Fibroblast of gingiva (primary cell): Measurements from ENCODE around the gene LPIN1.
"Not testable (repeated sequence)": the region's sequence is repeated elsewhere in the genome, so short reads cannot be mapped to it uniquely, and the experiment has no call there.

Source experiments
- DNase-seq: peaks from one replicate; pipeline ENCODE4 v3.0.0-alpha.2; 2011; ENCODE audit warnings: low read depth

LPIN1 gene

DNA sequence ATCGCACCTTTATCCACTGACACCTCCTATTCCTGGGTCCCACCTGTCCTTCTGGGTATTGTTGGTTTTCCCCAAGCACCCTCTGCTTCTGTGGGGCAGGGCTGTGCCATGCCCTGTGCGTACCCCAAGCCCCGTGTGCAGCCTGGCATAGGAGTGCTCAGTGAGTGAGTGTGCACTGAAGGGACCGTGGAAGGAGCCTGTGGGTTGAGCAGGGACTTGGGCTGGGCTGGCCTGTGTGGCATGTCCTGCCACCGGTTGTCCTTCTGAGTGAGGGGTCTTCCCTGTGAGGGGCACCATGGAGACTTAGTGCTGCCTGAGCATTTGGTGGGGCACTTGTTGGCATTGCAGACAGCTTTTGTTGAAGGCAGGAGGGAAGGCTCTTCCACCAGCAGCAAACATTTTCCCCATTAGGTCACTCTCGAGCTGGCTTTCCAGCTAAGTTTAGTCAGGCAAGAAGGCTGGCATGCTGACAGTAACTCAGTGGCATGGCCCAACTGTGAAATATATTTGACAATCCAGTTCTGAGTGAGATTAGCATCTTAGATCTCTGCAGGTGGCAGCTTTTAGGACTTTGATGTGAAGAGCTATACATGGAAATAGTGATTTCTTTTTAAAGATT is 64.7 kb downstream of the LPIN1 start:
- DNase-seq: peak; percentile 27

GRCh38 chr2:11812466-11813248 is 66.2 kb downstream of the LPIN1 start:
- no peak for DNase-seq

DNA sequence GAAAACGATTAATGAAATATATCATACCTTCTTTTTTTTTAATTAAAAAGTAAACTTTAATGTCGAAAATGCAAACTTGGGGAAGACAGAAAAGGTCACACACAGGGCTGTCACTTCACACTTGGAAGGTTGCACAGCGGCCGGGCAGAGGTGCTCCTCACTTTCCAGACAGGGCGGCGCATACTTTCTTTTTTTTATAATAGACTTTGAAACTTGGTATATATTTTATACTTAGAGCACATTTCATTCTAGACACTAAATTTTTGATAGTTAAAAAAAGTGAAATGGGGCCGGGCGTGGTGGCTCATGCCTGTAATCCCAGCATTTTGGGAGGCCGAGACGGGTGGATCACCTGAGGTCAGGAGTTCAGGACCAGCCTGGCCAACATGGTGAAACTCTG is 66.9 kb downstream of the LPIN1 start:
- DNase-seq: not testable (repeated sequence)

- DNase-seq: no peak
These were observed 67.5 kb downstream of the LPIN1 start for GRCh38 chr2:11813951-11814350.

DNA sequence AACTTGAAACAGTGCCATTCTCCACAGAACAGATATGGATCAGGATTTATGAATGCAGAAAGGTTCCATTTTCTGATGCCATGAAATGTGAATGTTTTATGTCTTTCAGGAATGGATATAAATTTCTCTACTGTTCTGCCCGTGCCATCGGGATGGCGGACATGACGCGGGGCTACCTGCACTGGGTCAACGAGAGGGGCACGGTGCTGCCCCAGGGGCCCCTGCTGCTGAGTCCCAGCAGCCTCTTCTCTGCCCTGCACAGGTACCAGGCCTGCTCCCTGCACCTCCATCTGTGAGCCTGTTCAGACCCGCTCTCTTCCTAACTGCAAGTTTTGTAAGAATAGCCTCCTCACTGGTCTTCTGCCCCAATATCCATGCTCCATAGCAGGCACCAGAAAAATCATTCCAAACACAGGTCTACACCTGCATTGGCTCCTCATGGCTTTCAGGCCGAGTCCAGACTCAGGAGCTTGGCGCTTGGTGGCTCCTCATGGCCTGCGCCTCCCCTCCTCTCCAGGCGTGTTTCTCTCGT is 68.6 kb downstream of the LPIN1 start:
- no peak for DNase-seq

DNA sequence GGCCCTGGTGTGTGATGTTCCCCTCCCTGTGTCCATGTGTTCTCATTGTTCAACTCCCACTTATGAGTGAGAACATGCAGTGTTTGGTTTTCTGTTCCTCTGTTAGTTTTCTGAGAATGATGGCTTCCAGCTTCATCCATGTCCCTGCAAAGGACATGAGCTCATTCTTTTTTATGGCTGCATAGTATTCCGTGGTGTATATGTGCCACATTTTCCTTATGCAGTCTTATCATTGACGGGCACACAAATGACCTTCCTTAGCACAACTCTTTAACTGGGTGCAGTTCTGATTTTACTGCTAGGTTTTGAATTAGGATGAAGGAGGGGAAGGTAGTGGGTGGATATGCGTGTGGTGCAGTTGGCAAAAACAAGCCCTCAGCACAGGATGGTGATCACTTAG is 70.5 kb downstream of the LPIN1 start:
- DNase-seq: not testable (repeated sequence)

DNA sequence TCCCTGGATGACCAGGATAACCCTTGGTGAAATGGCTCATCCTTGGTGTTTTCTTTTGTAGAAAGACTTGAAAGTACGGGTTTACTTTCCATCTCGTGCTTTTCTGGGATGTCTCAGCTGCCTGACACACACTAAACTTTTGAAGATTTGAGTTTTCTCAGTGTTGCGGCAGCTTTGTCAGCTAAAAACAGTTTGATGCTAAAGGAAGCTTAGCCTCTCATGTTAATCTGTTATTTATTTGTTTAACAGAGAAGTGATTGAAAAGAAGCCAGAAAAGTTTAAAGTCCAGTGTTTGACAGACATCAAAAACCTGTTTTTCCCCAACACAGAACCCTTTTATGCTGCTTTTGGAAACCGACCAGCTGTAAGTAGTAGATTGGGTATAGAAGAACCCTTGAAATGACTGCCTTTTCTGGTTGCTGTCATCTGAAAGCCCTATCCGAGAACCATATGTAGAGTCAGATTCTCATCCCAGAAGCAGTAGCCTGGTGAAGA is 72.8 kb downstream of the LPIN1 start:
- DNase-seq: no peak

DNA sequence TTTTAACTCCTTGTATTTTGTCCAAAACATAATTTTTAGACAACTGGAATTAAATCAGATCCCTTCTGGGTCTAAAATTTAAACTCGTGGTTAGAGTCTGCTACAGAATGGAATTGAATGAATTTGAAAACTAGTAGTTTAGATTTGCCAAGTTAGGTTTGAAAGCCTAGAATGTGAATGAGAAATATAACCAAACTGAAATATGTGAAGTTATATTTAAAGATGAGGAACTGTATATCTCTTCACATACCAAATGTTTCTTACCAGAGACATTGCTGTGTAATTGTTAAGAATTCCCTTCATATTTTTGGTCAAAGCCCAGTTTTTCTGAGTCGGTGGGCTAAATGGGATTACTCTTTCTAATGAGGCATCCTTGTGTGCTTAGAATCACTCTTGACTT is 74.2 kb downstream of the LPIN1 start:
- no peak for DNase-seq

- no peak for DNase-seq
These were observed 75.3 kb downstream of the LPIN1 start for GRCh38 chr2:11821705-11822104.

DNA sequence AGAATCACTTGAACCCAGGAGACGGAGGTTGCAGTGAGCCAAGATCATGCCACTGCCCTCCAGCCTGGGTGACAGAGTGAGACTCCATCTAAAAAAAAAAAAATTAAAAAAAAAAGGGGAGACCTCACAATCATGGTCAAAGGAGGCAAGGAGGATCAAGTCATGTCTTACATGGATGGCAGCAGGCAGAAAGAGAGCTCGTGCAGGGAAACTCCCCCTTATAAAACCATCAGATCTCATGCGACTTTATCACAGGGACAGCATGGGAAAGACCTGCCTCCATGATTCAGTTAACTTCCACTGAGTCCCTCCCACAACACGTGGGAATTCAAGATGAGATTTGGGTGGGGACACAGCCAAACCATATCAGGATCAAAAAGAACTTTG is 75.9 kb downstream of the LPIN1 start:
- DNase-seq: not testable (repeated sequence)

DNA sequence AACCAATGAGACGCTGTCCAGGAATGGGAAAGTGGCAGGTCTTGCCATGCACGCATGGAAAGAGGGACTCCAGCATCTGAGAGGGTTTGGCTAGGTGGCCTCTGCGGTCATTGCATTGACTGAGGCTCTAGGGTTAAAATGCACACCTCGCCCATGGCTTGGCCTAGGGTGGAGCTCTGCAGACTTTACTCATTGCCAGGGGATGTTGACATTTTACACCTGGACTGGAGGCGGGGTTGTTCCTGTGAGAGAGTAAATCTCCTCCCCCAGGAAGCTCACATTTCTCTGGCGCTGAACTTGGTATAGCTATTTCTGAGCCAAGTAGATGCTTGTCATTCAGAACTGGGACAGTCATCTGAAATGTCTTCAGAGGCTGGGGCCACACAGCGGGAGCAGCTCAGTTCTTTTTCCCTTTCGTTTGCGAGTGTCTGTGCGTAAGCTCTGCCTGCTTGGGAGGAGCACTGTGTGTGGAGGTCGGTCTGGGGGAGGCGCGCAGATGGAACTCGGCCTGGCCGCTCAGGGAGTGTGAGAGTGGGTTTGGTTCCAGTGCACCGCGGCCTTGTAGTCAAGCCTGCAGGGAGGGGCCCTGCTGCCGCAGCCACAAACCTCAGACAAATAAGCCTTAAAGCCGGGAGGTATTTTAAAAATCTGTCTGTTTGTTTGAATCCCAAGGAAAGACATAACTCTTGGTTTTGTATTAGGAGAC is 76.5 kb downstream of the LPIN1 start:
- DNase-seq: no peak

GRCh38 chr2:11824901-11825828 is 78.7 kb downstream of the LPIN1 start:
- no peak for DNase-seq

DNA sequence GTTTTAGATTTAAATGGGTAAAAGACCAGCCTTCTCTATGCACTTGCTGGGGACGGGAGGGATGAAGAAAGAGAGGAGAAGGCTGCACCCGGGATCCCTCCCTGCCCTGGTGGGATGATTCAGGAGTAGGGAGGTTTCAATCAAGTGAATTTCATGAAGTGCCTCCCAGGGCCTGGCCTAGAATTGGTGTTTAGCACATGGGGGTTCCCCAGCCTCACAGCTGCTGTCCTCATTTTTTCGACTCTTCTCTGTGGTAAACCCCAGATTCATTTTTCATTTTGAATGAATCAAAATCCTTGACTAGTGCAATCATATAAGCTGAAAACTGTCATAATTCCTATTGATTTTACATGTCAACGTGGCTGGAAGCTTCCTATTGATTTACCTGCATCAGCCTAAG is 81.1 kb downstream of the LPIN1 start:
- DNase-seq: peak; percentile 14

GRCh38 chr2:11828933-11829323 is 82.5 kb downstream of the LPIN1 start:
- DNase-seq: no peak

DNA sequence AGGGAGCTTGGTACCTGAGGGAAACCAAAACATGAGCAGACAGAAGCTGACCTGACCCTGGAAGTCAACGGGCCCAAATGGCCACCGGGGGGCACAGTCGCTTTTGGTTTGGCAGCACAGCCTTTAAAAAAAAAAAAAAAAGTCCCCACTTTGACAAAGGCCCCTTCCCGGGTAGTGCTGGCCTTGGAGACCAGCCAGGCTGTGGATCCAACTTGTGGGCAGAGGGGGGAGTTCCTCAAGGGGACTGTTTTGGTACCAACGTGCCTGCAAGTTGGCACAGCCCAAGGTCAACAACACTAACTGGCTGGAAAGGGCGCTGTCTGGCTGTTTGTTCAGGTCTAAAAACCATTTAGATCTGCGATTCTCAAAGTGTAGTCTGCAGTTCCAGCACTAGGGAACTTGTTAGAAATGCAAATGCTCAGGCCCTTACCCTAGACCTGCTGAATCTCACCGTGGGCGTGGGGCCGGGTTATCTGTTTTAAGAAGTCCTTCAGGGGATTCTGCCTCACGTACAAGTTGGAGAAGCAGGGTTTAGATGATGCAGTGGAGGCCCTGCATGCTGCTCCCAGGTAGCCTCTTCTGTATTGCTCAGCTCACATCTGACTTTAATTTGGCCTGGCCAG is 83.0 kb downstream of the LPIN1 start:
- DNase-seq: peak; percentile 49

GRCh38 chr2:11829947-11830707 is 83.7 kb downstream of the LPIN1 start:
- DNase-seq: peak; percentile 97

DNA sequence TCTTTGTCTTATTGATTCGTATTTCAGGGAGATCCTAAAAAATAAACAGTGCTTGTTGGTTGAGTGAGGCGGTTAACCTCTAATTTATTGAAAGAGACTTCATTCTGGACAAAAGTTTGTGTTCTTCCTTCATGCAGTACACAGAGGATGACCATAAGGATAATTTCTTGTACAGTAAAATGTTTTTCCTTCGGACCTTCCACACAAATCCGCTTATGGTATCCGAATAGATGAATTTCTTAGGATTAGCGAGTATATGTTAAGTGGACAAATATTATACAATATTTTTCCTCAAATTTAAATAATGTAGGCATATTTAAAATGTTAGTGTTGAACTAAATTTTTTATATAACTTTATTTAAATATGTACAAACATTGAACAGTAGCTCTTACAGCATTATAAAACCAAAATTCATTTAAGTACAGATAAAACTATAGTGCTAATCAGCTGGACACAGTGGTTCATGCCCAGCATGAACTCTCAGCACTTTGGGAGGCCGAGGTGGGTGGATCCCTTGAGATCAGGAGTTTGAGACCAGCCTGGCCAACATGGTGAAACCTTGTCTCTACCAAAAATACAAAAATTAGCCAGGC is 84.4 kb downstream of the LPIN1 start:
- DNase-seq: no peak

DNA sequence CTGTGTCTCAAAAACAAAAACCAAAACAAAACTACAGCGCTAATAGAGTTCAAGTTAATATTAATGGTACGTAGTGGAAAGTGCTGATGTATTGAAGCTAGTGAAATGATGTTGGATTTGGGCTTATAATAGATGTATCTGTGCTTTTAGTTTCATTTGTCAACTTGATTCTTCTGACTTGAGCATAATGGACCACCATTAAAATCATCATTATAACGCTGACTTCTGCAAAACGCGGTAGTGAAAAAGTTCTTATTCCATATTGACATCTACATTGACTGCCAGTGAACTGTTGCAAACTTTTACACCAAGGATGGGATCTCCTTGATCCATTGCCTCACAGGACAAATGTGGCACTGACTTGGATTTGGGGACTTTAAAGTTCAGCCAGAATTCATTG is 85.0 kb downstream of the LPIN1 start:
- no peak for DNase-seq

GRCh38 chr2:11832531-11832930 is 86.1 kb downstream of the LPIN1 start:
- no peak for DNase-seq

DNA sequence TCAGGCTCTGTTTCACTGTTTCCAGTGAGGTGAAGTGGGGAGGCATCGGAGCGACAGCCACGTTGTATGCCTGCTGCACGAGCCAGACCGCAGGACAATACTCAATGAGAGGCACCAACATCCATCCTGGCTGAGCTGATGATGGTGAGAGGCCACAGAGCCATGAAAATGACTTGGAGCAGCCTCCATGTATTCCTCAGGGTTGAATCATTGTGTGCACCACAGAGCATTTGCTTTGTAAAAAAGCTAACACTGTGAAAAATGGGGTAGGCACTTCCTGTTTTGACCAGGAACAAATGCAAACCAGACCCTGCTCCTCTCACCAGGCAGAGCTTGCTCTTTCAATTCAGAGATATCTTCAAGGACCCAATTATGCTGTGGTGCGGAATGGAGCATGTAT is 87.2 kb downstream of the LPIN1 start:
- DNase-seq: peak; percentile 36
